HEK293 (cell line): ENCODE results near the gene TTN.

Source experiments
- HOXD13 ChIP-seq: sonication (generic); formaldehyde crosslinking; IDR thresholded peaks from 2 replicates; pipeline ENCODE4 v1.8.0; 2022; ENCODE audit warnings: missing genetic modification reagents, borderline replicate concordance
- MYNN ChIP-seq: fragments of 450-650 bp; formaldehyde crosslinking; IDR thresholded peaks from 2 replicates; pipeline ENCODE4 v1.5.1; 2016; ENCODE audit warnings: missing biosample characterization, missing genetic modification characterization, borderline replicate concordance
- ZEB2 ChIP-seq: fragments of 450-650 bp; formaldehyde crosslinking; IDR thresholded peaks from 2 replicates; pipeline ENCODE4 v1.5.1; 2016; ENCODE audit warnings: missing biosample characterization, missing genetic modification characterization
- TF ChIP-seq, protein P1 (sequence below): fragments of 450-650 bp; formaldehyde crosslinking; IDR thresholded peaks from 2 replicates; pipeline ENCODE4 v1.5.1; 2016; ENCODE audit warnings: missing biosample characterization, missing genetic modification characterization

DNA sequence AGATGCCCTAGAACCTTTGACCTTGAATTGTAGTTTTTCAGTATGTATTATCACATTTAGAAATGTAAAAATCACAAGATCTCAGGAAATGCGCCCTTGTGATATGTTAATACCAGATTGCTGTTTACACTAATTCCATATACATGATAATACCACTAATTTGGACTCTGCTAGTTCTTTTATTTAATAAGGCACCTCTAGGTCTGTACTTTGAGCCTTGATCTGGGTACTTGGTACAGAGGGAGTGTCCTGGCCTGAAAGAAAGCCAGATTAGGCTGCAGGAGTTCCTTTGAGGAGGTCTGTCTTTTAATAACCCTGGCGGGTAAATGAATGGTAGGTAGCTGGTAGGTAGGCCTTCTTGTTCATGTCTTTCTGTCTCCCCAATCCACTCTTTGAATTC is 300.7 kb downstream of the TTN start:
- TF ChIP-seq HOXD13, result no peak
- no peak for TF ChIP-seq MYNN
- TF ChIP-seq ZEB2 (tag by site-specific recombination), result no peak
- TF ChIP-seq, protein P1, sequence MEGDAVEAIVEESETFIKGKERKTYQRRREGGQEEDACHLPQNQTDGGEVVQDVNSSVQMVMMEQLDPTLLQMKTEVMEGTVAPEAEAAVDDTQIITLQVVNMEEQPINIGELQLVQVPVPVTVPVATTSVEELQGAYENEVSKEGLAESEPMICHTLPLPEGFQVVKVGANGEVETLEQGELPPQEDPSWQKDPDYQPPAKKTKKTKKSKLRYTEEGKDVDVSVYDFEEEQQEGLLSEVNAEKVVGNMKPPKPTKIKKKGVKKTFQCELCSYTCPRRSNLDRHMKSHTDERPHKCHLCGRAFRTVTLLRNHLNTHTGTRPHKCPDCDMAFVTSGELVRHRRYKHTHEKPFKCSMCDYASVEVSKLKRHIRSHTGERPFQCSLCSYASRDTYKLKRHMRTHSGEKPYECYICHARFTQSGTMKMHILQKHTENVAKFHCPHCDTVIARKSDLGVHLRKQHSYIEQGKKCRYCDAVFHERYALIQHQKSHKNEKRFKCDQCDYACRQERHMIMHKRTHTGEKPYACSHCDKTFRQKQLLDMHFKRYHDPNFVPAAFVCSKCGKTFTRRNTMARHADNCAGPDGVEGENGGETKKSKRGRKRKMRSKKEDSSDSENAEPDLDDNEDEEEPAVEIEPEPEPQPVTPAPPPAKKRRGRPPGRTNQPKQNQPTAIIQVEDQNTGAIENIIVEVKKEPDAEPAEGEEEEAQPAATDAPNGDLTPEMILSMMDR (tag by site-specific recombination), result no peak
